ENCODE measurements around the gene DENND5A.
A peak's percentile ranks its signal among the peaks of the same experiment; 100 is the strongest.

The DENND5A gene

GRCh38 chr11:9121469-9121796 lies 143.7 kb downstream of the DENND5A start:
- TF ChIP-seq CTCF (IDR thresholded peaks at IDR 0.05; ENCODE audit: low read depth, low read length, missing control alignments): no peak
- no peak overlapping the region for H3K4me3 ChIP-seq (replicated peaks; ENCODE audit: low read depth, low read length)

GRCh38 chr11:9120664-9121468 lies 144.3 kb downstream of the DENND5A start:
- H3K4me3 ChIP-seq (replicated peaks; ENCODE audit: low read depth, low read length): no peak overlapping the region
- TF ChIP-seq CTCF (IDR thresholded peaks at IDR 0.05; ENCODE audit: low read depth, low read length, missing control alignments): peak; percentile 34
- DNase-seq (ENCODE audit: extremely low read depth, low read depth): no peak

More at GRCh38 chr11:9121469-9121796, 143.7 kb downstream of the DENND5A start:
- DNase-seq (ENCODE audit: extremely low read depth, low read depth): no peak

GRCh38 chr11:9118277-9118676 lies 146.9 kb downstream of the DENND5A start:
- no peak overlapping the region for H3K4me3 ChIP-seq (replicated peaks; ENCODE audit: low read depth, low read length)
- TF ChIP-seq CTCF (IDR thresholded peaks at IDR 0.05; ENCODE audit: low read depth, low read length, missing control alignments): no peak
- DNase-seq (ENCODE audit: extremely low read depth, low read depth): no peak

- TF ChIP-seq CTCF (IDR thresholded peaks at IDR 0.05; ENCODE audit: low read depth, low read length, missing control alignments): no peak
- no peak overlapping the region for H3K4me3 ChIP-seq (replicated peaks; ENCODE audit: low read depth, low read length)
- no peak for DNase-seq (ENCODE audit: extremely low read depth, low read depth)
Observed at GRCh38 chr11:9112075-9112474, 153.1 kb downstream of the DENND5A start.

GRCh38 chr11:9109858-9110731 lies 155.1 kb downstream of the DENND5A start:
- TF ChIP-seq CTCF (IDR thresholded peaks at IDR 0.05; ENCODE audit: low read depth, low read length, missing control alignments): no peak
- DNase-seq (ENCODE audit: extremely low read depth, low read depth): no peak
- no peak overlapping the region for H3K4me3 ChIP-seq (replicated peaks; ENCODE audit: low read depth, low read length)

GRCh38 chr11:9104580-9104979 lies 160.6 kb downstream of the DENND5A start:
- no peak overlapping the region for H3K4me3 ChIP-seq (replicated peaks; ENCODE audit: low read depth, low read length)
- no peak for TF ChIP-seq CTCF (IDR thresholded peaks at IDR 0.05; ENCODE audit: low read depth, low read length, missing control alignments)
- DNase-seq (ENCODE audit: extremely low read depth, low read depth): no peak
